HG03575 (cell line): Measurements from ENCODE around the gene SCAF8.
A peak's percentile ranks its signal among the peaks of the same experiment; 100 is the strongest.
"Not testable (repeated sequence)": the region's sequence is repeated elsewhere in the genome, so short reads cannot be mapped to it uniquely, and the experiment has no call there.

Source experiments
- ATAC-seq: cut with Tn5 transposase; IDR thresholded peaks from one replicate; pipeline ENCODE4 v1.9.1; 2021; ENCODE audit not compliant: unreplicated experiment, insufficient number of reproducible peaks, low FRiP score; ENCODE audit errors: extremely low read depth

The SCAF8 gene, protein sequence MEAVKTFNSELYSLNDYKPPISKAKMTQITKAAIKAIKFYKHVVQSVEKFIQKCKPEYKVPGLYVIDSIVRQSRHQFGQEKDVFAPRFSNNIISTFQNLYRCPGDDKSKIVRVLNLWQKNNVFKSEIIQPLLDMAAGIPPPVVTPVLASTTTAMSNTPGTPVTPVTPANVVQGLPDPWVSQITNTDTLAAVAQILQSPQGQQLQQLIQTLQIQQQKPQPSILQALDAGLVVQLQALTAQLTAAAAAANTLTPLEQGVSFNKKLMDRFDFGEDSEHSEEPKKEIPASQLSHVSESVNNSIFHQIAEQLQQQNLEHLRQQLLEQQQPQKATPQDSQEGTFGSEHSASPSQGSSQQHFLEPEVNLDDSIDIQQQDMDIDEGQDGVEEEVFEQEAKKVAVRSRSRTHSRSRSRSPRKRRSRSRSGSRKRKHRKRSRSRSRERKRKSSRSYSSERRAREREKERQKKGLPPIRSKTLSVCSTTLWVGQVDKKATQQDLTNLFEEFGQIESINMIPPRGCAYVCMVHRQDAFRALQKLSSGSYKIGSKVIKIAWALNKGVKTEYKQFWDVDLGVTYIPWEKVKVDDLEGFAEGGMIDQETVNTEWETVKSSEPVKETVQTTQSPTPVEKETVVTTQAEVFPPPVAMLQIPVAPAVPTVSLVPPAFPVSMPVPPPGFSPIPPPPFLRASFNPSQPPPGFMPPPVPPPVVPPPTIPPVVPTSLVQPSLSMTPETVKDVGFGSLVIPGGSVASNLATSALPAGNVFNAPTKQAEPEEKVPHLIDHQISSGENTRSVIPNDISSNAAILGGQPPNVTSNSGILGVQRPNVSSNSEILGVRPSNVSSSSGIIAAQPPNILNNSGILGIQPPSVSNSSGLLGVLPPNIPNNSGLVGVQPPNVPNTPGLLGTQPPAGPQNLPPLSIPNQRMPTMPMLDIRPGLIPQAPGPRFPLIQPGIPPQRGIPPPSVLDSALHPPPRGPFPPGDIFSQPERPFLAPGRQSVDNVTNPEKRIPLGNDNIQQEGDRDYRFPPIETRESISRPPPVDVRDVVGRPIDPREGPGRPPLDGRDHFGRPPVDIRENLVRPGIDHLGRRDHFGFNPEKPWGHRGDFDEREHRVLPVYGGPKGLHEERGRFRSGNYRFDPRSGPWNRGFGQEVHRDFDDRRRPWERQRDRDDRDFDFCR (N-terminal part only)

DNA sequence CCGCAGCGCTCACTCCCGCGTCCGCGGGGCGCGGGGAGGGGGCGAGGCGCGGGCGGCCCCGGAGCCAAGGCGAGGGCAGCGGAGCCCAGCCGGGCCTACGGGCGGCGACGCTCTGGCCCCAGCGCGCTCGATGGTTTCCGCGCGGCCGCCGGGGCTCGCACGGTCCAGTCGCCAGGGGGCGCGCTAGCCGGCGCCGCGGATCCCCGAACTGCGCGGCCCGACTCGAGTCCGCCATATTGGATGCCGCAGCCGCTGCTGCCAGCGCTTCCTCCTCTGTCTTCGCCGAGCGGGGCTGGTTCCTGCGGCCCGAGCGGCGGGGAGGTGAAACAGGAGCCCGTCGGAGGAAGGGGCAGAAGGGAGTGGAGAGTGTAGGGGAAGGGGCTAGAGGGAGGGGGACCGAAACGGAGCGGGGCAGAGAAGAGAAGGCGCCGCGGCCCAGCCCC, at the start of gene SCAF8:
Gene SCAF8 (plus strand): TSS at position 234 of the 443 bp plus-strand sequence. CDS start 485 bp downstream, outside the sequence.
- peak; percentile 40 for ATAC-seq

DNA sequence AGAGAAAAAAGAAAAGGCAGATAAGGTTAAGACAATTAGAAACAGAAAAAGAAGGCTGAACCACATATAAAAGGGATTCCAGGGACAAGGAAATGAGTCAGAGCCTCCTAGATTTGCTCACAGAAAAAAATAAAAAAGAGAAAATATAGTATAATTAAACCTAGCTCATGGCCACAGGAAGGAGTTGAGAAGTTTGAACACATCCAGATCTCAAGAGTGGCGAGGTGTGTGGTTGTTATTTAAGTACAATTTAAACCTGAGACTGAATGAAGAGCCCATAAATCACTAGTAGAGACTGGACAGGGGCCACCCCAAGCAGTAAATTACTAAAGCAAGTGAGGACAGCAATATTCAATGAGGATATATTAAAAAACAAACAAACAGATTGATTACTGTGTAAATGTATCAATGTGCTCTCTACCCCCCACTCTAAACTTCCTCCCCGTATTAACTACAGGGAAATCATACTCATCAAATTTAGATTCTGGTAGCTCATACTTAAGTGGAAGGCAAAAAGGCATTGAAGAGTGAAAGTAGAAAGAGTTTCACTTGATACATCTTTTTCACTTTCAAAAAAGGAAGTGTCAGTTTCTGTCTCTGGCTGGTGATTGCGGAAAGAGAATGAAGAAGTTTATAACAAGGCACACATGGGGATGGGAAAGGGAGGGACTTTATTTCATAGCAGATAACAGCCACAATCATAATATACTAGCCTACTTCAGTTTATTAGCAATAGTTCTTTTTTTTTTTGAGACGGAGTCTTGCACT, 49.3 kb upstream of the SCAF8 start:
- peak; percentile 82 for ATAC-seq

DNA sequence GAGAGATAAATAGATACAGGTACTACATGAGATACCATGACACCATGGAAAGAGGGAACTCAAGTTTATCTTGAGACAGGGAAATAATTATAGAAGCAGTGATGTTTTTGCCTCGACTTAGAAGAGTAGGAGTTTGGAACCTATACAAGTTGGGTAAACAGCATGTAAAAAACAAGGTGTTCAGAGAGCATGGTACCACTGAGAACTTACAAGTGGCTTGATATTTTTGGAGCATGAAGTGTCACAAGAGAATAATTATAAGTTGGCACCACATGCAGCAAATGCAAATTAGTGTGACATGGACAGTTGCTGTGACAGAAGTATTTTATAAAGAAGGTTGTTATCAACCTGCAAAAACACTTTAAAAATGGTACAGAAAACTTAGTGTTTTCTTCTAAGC, 47.1 kb upstream of the SCAF8 start:
- ATAC-seq = no peak

DNA sequence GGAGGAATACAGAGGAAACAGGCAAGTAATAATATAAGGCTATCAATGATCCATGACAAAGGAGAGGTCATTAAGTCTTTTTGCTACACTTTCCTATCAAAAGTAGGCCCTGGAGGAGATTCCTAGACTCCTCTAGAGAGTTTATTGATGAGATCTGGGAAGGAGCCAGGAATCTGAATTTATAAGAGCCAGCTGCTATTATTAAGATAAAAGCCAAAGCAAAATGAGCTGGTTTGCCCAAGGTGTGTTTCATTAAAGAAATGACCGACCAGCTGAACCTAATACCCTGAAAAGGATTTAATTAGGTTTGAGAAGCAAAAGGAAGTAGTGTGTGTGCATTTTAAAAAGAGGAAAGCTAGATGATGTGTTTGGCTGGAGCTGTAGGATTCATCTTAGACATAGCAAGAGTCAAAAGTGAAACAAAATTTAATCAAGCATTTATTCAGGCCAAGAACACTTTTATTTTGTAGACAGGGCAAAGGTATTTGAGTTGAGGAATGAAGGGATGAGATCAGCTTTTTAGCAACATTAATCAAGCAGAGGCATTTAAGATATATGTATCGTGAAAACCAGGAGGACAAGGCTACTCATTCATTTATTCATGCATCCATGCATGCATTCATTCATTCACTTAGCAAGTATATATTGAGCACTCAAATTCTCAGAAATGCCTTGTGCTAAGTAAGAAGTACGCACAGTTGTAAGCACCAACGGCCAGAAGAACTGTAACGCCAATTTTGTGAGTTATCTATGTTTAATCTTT, 43.5 kb upstream of the SCAF8 start:
- ATAC-seq = no peak

DNA sequence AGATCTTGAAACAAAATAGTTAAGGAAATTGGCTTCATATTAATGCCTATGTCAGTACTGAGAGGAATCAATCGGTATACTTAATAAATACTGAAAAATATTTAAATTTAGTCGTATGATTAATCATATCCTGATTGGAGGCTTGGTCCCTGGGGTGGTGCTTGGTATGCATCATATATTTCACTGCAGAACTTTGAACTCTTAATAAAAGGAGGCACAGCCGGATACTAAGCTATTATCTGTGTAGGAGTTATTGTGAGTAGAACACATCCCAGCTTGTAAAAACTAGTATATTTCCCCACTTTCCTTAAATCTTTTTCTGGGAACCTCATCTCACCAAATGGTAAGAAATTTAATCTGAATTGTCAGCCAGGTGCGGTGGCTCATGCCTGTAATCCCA, 42.4 kb upstream of the SCAF8 start:
- ATAC-seq = no peak

DNA sequence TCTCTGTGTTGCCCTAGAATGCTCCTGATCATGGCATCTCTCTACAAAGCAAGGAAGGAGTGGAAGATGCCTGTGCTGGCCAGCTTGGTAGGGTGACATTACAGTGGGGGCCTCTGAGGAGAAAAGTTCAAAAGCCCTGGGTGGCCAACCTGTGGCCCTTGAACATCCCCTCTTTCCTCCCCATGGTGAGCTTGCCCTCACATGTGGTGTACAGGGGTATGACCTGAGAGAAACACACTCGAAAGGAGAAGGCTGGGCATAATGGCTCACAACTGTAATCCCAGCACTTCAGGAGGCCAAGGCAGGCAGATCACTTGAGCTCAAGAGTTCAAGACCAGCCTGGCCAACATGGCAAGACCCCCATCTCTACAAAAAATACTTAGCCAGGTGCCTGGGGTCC, 36.6 kb upstream of the SCAF8 start:
- ATAC-seq = no peak

DNA sequence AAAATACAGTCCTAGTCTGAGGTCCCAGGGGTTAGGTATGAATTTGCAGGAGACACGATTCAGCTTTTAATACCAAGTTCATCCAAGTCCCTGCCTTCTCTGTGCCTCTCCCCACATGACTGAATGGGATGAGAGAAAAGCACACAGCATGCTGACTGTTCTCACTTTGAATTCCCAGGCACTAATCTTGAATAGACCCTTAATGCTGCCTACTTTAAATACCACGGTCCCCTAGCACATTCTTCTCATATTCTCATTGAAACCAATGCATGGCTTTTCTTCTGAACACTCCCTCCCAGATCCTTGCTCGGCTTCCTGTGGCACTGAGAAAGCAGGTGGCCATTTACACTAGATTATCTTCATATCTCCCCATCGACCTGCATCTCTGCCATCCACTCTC, 30.1 kb upstream of the SCAF8 start:
- ATAC-seq = no peak

DNA sequence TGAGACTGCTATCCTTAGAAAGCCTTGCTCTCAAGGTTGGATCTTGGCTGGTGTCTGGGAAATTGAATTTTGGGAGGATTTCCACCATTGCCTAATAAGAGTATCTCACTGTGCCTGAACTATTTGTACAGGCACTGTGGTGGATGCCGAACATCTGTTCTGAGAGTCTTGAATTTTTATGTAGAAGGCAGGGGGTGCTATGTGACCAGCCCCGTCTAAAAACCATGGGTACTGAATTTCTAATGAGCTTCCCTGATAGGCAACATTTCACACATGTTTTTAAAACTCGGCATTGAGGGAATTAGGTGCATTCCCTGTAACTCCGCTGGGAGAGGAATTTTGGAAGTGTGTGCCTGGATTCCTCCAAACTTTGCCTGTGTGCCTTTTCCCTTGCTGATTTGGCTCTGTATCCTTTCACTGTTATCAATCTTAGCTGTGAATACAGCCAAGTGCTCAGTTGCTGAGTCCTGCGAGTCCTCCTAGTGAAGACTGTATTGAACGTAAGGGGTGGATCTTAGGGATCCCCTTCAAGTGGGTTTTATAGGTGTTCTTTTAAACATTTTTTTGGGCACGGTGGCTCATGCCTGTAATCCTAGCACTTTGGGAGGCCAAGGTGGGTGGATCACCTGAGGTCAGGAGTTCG, 27.6 kb upstream of the SCAF8 start:
- no peak for ATAC-seq

DNA sequence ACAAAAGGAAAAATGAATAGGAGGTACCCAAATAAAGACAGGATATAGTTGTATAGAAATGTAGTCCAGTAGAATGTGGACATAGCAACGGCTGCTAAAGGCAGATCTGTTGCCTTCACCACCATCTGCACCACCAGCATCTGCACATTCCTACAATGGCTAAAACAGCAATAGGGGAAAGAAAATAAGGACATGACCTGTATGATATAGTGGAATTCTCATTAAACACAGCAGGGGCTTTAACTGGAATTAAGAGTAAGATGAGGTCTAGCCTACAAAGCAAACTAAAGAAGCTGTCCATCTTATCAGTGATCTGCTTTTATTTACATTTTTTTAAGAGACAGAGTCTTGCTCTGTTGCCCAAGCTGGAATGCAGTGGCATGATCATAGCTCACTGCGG, 26.8 kb upstream of the SCAF8 start:
- no peak for ATAC-seq

DNA sequence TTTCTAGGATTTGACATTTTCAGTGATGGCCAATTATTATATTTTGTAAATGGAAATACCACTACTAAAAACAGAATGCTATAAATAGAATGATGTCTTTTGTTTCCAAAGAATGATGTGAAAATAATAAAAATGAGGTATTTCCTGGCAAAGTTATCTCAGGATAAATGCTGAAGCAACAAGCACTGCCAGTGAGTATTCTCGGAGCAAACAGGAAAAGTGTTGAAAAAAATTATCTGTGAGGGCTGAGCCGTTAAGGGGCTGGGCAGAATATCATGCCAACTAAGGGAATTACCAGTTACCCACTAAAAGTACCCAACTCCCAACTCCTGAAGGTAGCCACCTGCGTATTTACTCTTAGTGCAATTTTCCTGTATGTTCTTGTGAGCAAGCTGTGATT, 23.6 kb upstream of the SCAF8 start:
- no peak for ATAC-seq

DNA sequence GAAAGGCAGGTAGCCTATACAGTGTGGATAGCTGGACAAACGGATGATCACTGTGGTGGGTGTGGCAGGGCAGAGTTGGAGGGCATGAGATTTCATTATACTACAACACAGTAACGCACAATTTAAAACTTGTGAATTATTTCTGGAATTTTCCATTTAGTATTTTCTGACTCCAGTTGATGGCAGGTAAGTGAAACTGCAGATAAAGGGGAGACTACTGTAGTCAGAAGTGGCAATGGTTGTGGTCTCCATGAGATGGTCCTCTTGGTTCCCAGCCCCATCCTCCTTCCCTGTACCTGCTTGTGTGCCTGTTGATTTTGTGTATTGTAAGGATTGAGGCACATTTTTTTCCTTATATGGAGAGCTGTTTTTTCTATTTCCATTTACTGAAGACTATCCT, 22.5 kb upstream of the SCAF8 start:
- no peak for ATAC-seq

DNA sequence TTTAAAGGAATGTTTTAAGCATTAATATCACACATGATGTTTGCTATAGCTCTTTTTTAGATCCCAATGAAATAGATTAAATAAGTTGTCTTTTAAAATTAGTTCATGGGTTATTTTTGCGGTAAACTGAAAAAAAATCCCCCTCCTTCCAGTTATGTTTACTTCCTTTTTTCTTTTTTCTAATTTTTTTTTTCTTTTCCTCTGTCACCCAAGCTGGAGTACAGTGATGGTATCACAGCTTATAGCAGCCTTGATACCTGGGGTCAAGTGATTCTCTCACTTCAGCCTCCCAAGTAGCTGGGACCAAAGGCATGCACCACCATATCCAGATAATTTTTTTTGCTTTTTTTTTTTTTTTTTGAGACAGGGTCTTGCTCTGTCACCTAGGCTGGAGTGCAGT, 17.8 kb upstream of the SCAF8 start:
- no peak for ATAC-seq

DNA sequence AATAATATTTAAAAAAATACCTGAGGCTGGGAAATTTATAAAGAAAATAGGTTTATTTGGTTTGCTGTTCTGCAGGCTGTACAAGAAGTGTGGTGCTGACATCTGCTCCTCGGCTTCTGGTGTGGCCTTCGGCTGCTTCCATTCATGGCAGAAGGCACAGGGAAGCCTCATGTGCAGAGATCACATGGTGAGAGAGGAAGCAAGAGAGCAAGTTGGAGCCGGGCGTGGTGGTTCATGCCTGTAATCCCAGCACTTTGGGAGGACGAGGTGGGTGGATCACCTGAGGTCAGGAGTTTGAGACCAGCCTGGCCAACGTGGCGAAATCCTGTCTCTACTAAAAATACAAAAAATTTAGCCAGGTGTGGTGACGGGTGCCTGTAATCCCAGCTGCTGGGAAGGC, 16.9 kb upstream of the SCAF8 start:
- ATAC-seq = not testable (repeated sequence)

DNA sequence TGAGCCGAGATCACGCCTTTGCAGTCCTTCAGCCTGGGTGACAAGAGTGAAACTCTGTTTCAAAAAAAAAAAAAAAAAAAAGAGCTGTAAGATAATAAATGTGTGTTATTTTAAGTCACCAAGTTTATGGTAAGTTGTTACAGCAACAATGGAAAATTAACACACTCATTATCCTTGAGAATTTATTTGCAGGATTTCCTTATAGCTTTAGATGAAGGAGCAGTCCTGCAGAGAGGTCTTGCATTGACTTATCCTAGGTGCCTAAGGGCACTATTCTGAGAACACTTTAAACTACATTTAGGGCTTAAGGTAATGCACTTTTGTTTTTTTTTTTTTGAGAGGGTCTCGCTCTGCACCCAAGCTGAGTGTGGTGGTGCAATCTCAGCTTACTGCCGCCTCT, 13.8 kb upstream of the SCAF8 start:
- ATAC-seq = no peak

DNA sequence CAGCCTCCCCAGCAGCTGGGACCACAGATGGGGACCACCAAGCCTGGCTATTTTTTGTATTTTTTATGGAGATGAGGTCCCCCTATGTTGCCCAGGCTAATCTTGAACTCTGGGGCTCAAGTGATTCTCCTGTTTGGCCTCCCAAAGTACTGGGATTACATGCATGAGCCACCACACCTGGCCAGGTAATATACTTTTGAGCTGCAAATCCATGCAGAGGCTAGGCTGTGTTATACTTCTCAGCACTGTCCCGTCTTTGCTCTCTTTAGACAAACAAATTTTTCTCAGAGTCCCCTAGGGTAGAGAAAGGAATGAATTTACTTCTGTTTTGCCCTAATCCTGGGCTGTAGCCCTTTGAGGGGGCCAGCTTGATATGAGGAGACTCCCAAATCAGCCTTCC, 13.4 kb upstream of the SCAF8 start:
- ATAC-seq = no peak

DNA sequence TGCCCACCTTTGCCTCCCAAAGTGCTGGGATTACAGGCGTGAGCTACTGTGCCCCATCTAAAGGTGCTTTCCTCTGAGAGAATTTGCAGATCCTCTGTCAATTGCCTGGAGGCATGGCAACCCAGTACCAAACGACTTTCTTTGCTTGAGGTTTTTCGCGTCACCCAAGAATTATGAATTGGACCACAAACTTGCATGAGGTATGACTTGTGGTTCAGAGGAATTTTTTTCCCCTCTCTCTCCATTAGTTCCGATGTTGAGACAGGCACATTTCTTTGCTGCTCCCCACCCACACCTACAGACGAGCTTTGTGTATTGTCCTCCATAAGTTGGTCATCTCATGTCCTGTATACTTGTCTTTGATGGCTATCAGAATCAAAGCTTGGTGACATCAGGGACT, 11.8 kb upstream of the SCAF8 start:
- ATAC-seq = no peak

DNA sequence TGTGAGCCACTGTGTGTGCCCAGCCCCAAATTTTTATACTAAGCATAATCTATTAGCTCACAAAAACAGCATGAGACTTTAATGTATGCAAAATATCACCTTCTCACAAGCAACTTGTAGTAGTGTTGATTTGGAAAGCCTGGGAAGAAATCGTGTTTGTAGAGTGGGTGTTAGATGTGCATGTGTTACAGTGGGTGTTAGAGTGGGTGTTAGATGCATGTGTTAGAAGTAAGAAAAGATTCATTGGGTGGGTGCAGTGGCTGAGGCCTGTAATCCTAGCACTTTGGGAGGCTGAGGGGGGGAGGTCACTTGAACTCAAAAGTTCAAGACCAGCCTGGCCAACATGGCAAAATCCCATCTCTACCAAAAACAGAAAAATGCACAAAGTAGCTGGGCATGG, 6.3 kb upstream of the SCAF8 start:
- no peak for ATAC-seq
